GM12891 (cell line): ENCODE results near the gene NUDT7.

Experiments
- PAX5 ChIP-seq: IDR thresholded peaks from 2 replicates; pipeline ENCODE4 v1.6.1; 2011; ENCODE audit warnings: low read length, moderate library complexity, mild to moderate bottlenecking; ENCODE audit not compliant: insufficient read depth, severe bottlenecking
- POLR2A ChIP-seq: IDR thresholded peaks from 2 replicates; pipeline ENCODE4 v1.6.1; 2011; ENCODE audit warnings: low read depth, low read length, control low read depth
- POLR2AphosphoS5 ChIP-seq: IDR thresholded peaks from 2 replicates; pipeline ENCODE4 v1.6.1; 2011; ENCODE audit warnings: low read depth, low read length, control low read depth
- POU2F2 ChIP-seq: IDR thresholded peaks from 2 replicates; pipeline ENCODE4 v1.6.1; 2011; ENCODE audit warnings: low read depth, mild to moderate bottlenecking, control low read depth, low read length, moderate library complexity
- SPI1 ChIP-seq: IDR thresholded peaks from 2 replicates; pipeline ENCODE4 v1.6.1; 2011; ENCODE audit warnings: low read depth, low read length, control low read depth
- TAF1 ChIP-seq: IDR thresholded peaks from 2 replicates; pipeline ENCODE4 v1.6.1; 2011; ENCODE audit warnings: low read depth, low read length, control low read depth

- TF ChIP-seq TAF1: no peak
- no peak for TF ChIP-seq POLR2A
- TF ChIP-seq SPI1: no peak
- TF ChIP-seq POLR2AphosphoS5: no peak
- TF ChIP-seq PAX5: no peak
- no peak for TF ChIP-seq POU2F2
These were observed 55.4 kb downstream of the NUDT7 start for GRCh38 chr16:77777745-77778144.
